GM21360 (cell line): ENCODE results near the gene ENOX1.
"Not testable (repeated sequence)": the region's sequence is repeated elsewhere in the genome, so short reads cannot be mapped to it uniquely, and the experiment has no call there.

Experiments used
- ATAC-seq: cut with Tn5 transposase; IDR thresholded peaks from one replicate; pipeline ENCODE4 v1.9.1; 2021; ENCODE audit warnings: mild to moderate bottlenecking, moderate library complexity; ENCODE audit not compliant: unreplicated experiment

The ENOX1 gene

DNA sequence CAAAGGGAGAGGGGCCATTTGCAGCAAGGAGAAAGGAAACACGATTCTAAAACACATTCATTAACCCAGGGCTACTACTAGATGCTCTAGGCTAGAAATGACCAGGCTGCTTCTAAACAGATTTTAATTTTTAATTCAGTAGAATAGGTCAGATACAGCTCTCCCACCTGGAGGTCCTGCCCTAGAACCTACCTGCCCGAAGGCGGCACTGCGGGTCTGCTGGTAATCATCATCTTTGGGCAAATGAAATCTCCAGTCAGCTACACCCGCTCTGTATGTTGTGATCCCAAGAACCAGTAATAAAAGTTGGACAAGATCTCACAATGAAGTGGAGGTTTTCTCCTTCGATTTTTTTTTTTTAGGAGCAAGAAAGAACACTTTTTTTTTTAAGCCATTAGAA, 345.3 kb downstream of the ENOX1 start:
- ATAC-seq = no peak

GRCh38 chr13:43434191-43434590, 352.6 kb downstream of the ENOX1 start:
- ATAC-seq = no peak

- ATAC-seq = no peak
These were observed 353.1 kb downstream of the ENOX1 start for GRCh38 chr13:43433691-43434141.

GRCh38 chr13:43432958-43433357, 353.8 kb downstream of the ENOX1 start:
- no peak for ATAC-seq

DNA sequence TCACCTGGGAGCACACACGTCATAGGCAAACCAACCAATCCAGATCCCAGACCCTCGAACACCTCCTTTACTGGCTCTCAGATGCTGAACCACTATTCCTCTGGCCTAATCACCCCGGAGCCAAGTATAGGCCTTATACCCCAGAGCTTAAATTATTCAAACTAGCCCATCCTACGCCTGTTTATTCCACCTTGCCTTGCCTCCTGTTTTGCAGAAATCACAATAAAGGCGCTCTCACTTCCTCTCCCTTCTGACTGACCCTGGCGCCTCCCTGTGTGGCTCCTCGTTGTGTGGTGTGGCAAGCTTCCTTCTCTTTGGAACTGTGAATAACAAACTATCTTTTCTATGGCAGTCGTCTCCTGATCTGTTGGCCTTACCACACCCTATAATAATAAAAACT, 354.9 kb downstream of the ENOX1 start:
- ATAC-seq = no peak

DNA sequence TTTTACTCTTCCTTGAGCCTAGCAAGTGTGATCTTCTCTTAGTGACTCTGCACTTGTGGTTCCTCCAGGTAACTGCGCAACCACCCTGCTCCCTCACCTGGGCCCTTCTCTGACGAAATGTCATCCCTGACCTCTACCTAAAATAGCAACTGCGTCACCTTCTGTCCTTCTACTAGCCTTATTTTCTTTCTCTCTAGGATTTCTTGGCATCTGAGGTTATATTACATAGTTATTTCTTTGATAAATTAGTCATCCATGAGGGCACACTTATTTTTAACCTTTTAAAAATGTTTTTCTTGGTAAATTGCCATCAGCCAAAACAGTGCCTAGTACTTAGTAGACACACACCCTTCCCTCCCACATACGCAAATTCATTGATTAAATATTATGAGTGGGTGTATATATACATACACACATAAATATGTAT, 355.5 kb downstream of the ENOX1 start:
- no peak for ATAC-seq

- ATAC-seq = no peak
These were observed 358.1 kb downstream of the ENOX1 start for GRCh38 chr13:43428545-43429296.

- no peak for ATAC-seq
These were observed 360.4 kb downstream of the ENOX1 start for GRCh38 chr13:43426355-43426754.

DNA sequence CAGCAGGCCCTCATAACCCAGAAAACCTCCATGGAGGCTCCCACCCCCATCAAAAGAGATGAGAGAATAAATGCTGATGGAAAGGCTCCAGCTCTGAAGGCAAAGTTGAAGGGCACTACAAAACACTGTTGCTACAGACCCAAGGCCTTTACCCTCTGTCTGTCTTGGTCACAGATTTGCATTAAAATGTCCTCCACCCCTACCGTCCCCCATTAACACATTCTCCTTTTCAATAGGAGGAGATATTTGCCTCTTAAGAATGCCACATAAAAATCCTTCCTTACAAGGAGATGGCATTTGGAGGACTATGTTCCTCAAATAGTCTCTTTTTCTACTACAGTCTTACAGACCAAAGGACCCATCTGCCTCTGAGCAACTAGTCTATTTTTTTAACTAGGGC, 361.5 kb downstream of the ENOX1 start:
- no peak for ATAC-seq

DNA sequence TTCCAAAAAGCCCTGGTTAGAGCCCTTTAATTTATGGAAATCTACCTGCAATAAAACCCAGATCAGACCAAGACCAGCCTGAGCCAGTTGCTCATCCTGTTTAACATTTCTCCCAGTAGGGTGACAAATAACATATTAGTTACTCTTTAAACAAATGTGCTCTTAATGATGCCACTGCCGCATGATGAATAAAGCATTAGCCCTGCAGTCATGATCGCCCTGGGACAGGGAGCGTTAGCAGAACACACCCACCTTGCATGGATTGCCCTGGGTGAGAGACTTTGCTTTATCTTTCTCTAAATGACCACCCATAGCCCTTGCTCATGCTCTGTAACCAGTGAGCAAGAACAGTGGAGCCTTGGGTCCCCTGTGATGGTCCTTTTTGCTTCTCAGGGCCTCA, 362.4 kb downstream of the ENOX1 start:
- ATAC-seq = no peak

DNA sequence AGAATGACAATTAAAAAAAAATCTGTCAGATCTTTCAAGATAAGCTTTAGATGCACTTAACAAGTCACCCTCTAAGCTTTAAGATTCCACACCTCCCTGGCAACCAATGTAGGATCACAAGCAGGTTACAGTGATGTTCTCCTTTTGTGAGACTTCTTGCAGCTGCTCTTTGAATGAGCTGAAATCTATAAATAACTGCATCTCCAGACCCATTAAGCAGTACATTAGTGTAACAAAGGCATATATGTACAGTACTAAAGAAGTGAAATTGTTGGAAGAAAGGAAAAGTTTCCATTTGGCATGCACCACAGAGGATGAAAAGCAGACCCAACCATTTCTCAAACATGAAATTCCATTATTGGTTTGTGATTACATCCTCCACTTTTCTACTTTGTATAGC, 364.7 kb downstream of the ENOX1 start:
- no peak for ATAC-seq

GRCh38 chr13:43416842-43417241, 369.9 kb downstream of the ENOX1 start:
- ATAC-seq = not testable (repeated sequence)

DNA sequence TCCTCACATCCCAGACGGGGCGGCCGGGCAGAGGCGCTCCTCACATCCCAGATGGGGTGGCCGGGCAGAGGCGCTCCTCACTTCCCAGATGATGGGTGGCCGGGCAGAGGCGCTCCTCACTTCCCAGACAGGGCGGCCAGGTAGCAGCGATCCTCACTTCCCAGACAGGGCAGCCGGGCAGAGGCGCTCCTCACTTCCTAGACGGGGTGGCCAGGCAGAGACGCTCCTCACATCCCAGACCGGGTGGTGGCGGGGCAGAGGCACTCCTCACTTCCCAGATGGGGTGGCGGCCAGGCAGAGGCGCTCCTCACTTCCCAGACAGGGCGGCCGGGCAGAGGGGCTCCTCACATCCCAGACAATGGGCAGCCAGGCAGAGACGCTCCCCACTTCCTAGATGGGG, 370.4 kb downstream of the ENOX1 start:
- not testable (repeated sequence) for ATAC-seq

GRCh38 chr13:43415903-43416391, 370.8 kb downstream of the ENOX1 start:
- ATAC-seq = not testable (repeated sequence)

- ATAC-seq = no peak
These were observed 372.7 kb downstream of the ENOX1 start for GRCh38 chr13:43414111-43414510.

- no peak for ATAC-seq
These were observed 375.0 kb downstream of the ENOX1 start for GRCh38 chr13:43411741-43412140.

DNA sequence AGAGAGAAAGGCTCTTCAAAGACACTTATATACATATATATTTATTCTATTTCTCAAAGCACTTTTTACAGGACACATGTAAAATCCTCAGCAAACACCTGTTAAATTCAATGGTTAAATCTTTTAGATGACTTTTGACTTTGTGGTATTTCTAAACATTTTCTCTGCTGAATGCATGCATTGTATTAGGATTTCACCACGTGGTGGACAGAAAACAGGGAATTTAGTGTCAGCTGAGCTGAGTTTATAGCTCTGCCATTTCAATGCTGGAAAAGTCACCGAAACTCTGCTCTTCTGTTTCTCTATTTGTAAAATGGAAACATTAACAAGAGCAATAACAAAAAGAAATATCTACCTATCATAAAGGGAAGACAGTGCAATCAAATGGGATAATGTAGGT, 375.6 kb downstream of the ENOX1 start:
- no peak for ATAC-seq

- ATAC-seq = no peak
These were observed 378.5 kb downstream of the ENOX1 start for GRCh38 chr13:43408274-43408673.

DNA sequence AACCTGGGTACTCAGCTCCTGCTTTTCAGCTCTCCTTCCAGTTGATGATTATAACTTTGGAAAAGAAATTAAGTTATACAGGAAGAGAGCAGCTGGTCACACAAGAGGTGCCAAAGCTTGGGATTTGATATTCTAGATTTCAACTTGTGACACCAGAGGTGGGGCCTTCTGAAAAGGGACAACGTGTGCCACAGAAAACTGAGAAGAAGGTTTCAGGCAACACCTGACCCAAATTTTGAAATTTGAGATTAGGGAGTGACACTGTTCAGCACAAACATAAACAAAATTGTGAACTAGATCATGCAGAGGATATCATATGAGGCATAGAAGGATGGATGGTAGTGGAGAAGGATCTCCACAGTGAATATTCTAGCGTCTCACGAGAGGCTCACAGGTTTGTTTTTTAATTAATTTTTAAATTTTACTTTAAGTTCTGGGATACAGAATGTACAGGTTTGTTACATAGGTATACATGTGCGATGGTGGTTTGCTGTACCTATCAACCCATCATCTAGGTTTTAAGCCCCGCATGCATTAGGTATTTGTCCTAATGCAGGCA, 379.7 kb downstream of the ENOX1 start:
- no peak for ATAC-seq

DNA sequence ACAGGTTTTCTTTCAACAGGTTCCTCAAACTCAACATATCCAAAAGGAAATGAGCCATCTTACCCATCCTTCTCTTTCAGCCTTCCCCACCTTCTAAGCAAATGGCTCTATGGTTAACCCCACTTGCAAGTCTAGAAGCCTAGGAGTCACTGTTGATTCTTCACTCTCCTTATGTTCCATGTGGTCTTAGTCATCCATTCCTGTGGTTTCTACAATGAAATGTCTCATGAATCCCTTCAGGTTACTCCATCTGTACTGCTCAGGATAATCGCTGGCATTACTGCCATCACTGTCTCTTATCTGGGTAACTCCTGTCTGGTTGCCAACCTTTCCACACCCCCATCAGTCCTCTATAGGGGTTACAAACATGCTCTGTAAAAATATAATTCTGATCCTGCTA, 381.3 kb downstream of the ENOX1 start:
- no peak for ATAC-seq

DNA sequence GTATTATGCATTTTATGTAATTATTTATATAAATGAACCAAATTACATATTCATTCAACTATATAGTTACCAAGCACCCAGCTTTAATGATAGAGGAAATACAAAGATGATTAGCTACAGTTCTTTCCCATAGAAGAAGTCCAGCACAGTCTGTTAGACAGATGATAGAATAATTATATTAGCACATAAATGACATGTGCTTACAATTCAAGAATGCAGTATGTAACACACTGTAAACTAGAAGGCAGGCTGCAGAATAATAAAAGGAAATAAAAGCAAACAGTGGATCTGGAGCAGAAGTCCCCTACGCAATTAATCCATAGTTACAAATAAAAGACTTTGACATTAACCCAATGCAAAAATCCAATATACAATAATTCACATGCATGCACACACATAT, 384.4 kb downstream of the ENOX1 start:
- no peak for ATAC-seq

DNA sequence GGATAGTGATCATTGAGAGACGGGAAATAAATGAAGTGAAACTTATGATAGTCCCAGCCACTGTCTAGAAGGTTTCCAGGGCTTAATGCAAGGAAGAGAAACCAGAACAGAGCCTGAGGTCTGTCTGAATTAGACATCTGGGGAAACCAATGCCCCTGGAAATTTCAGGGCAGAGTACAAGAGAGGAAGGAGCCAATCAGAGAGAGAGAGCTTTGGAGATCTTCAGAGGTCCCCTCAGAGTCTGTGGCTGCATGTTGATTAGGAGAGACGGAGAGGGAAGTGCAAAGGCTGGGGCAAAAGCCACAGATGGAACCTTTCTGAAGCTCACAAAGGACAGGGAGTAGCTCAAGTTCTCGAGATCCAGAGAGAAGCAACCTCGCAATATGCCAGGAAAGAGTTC, 385.4 kb downstream of the ENOX1 start:
- ATAC-seq = no peak

DNA sequence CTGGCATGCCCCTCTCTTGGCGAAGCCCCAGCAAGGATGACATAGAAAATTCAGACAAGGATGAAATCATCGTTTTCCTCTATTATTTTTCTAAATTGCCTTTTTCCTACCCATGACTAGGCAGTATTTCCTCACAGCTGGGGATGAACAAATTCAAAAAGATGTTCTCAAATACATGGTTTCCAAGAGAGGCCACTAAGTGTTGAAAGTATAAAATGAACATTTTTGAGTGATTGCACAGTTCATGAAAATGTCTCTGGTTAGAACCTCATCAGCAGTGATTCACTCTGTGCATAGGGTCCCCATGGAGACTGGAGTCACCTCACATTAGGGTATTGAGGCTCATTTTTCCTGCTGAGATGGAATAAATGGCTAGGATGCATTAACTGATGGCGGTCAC, 389.7 kb downstream of the ENOX1 start:
- no peak for ATAC-seq
